ENCODE results near the gene MLC1. TPM values are rescaled to one million over a fixed set of nuclear protein-coding genes. Genes with fewer than 3 reads are reported as not detected.

The MLC1 gene
- polyA plus RNA-seq, 3 donors: 0.67 to 1.1 (median 0.82) TPM

DNA sequence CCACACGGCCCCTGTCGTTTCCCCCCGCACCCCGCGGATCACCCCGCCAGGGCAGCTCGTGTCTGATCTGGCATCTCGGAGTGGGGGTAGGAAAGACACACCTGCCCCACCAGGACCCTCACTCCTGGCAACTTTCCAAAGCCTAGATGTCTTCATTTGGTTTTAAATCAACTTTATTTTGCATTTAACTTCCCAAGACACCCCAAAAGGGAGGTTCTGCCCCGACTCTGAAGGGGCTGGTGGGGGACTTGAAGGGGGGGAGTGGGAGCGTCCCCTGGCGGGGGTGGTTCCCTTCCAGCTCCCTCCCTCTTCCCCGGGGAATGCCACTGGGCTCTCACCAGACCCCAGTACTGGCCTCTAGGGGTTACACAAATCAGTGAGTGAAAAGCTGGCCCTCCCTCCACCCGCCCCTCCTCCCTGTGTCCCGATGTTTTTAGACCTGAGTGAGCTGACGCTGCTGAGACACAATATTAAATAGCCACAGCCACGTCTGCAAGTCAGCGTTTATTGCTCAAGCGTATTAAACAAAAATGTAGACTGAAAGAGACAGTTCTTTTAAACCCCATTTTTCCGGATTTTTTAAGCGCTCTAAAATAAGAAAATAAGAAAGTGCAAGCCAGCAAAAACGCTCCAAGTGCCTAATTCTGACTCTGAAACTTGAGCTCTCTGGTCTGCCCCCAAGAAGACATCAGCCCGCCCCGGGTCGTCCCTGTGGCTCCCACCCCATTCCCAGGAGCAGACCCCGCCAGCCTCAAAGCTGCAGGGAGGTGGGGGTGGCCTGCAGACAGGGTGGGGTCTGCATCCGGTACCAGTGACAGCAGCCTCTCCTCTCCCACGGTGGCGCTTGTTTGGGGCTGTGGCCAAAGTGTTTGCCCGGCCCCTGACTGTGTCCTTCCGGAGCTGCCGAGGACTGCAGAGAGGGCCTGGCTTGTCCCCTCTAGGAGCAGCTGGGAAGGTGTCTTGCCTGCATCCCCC is 26.0 kb downstream of the MLC1 start:
- DNase-seq: peak; percentile 54

GRCh38 chr22:50058061-50058905 is 26.9 kb downstream of the MLC1 start, which contains the start of gene TTLL8:
TTLL8 (minus strand) TSS chr22:50058298.
- no peak for DNase-seq

- DNase-seq: no peak
Observed at GRCh38 chr22:50057278-50058060, 27.8 kb downstream of the MLC1 start.

- DNase-seq: no peak
Observed at GRCh38 chr22:50056214-50056972, 28.8 kb downstream of the MLC1 start.

DNA sequence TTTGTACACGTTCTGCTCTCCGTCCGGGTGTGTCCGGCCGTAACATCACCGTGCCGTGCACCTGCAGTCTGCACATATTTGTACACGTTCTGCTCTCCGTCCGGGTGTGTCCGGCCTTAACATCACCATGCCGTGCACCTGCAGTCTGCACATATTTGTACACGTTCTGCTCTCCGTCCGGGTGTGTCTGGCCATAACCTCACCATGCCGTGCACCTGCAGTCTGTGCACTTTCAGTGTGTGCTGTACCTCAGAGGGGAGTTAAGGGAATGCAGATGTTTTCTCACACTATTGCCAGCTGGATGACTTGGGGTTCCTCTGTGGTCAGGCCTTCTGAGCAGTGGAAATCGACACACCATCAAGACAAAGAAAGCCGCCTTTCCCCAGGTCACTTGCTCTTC is 31.4 kb downstream of the MLC1 start:
- no peak for DNase-seq

DNA sequence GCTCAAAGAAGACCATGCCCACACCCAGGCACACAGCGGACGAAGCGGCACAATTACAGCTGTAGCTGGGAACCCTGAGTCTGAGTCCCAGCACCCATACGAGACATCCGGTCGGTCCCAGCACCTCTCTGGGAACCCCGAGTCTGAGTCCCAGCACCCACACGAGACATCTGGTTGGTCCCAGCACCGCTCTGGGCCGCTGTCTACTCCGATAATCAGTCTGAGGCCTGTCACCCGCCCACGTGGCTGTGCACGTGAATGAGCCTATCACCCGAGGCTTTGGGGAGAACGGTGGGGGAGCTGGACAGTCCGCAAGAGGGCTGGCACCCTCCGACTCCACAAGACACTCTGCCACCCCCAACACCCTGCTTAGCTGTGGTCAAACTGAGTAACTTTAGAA is 33.3 kb downstream of the MLC1 start:
- DNase-seq: no peak

DNA sequence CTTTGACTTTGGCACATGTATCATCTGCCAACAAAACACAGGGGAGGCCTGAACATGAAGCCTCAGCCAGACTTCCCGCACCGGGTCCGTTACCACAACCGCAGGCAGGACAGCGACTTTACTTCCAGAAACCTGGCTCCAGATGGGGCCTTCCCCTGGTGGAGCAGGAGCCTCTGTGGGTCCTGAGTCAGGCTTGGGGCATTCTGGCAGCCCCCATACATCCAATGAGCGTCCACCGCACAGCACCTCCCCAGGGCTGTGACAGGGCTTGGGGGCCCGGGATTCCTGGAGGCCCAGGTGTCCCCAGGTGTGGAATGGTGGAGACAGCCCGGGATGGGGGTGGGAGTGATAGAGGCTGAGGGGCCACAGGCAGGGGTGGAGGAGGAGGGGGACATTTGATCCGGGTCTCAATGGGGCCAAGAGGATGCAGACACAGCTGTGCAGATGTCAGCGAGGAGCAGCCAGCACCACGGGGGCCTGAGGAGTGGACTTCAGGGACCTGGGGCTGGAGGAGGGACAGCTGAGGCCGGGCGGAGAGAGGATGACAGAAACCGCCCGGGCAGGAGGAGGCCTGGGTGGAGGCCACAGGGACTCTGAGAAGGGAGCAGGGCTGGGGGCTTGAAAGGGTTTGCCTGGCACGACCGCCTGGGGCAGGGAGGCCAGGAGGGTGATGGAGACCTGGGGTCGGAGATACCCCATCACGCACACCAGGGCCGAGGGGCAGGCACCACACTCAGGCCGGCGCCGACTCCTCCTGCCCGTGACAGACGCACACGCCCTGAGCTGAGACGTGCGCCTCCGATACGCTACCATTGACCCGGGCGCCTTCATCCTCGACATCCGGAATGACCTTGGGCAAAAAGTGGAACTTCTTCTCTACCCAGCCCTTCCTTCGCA is 35.7 kb downstream of the MLC1 start:
- no peak for DNase-seq

DNA sequence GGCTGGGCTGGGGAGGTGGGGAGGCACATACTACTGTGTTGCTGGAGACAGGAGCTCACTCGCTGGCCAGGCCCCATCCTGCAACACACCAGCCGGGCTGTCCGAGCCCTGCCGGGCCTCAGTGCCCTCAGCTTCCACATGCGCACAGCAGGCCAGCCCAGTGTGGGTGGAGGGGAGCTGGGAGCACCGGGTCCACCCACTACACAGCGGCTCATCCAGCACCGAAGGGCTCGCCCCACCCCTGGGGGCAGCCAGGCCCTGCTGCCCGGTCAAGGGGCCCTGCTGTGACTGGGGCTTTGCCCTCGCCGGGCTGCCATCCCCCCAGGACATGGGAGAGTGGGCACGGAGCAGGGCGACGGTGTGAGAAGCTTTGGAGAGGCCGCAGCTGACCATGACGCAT is 36.4 kb downstream of the MLC1 start:
- no peak for DNase-seq

- DNase-seq: no peak
Observed at GRCh38 chr22:50048061-50048765, 37.0 kb downstream of the MLC1 start.

DNA sequence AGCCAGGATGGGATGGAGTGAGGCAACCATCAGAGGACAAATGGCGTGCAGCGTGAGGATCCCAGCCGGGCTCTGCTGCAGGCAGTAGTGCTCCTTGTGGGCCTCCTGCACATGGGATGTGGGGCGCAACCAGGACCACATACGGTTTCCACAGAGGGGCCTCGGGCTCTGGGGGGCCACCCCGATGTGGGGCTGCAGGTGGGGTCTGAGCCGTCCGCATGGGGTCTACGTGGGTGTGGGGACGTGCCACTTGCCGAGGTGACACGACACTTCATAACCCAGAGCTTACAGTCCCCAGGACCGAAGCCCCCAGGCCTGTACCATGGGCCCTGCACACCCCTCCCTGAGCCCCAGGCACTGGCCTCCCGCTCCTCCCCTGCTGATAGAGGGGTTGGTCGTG is 37.9 kb downstream of the MLC1 start:
- no peak for DNase-seq

DNA sequence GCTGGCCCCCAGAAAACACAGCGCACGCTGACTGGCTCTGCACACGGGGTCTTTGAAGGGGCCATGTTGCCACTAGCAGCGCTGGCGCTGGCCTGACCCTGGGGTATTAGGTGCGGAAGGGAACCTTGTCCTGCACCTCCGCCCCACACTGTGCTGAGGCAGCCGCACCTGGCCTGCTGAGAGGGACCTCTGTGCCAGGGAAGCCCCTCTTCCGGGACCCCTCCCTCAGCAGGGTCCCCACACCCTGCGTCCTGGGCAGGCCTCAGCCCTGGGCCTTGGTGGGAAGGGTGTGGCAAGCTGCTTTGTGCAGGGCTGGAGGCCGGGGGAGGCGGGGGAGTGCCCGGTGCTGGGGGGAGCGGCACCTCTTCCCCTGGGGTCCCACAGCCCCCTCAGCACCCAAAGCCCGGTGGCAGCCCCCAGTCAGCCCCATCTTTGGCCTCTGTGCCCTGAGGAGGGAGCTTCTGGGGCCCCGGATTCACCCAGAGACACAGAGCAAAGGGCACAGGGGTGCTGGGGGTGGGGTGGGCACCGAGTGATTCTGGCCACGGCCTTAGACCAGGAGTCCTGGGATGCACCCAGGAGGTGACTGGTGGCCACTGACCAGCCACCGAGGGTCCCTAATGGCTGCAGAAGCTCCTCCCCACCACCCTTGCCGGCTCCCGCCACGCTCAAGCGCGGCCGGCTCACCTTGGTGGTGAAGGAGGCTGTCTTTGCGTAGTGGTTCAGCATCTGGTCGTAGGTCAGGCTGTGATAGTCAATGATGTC is 38.6 kb downstream of the MLC1 start:
- no peak for DNase-seq

DNA sequence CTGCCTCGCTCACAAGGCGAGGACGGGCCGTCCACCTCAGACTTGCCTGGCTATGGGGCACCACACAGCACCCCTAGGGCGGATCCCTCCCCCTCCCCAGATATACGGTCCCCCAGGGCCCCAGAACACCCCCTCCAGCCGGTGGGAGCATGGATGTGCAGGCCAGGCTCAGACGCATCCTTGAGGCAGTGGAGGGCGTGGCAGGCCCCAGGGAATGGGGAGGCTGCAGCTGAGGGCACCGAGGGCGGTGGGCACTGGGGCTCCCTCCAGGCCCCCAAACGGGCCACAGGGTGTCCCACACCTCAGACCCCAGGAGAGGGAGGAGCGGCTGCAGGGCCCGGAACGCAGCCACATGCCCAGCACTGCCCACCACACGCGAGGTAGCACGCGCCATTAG is 39.2 kb downstream of the MLC1 start:
- DNase-seq: no peak

GRCh38 chr22:50045211-50046018 is 39.8 kb downstream of the MLC1 start:
- DNase-seq: no peak

GRCh38 chr22:50044485-50045118 is 40.6 kb downstream of the MLC1 start:
- DNase-seq: no peak

DNA sequence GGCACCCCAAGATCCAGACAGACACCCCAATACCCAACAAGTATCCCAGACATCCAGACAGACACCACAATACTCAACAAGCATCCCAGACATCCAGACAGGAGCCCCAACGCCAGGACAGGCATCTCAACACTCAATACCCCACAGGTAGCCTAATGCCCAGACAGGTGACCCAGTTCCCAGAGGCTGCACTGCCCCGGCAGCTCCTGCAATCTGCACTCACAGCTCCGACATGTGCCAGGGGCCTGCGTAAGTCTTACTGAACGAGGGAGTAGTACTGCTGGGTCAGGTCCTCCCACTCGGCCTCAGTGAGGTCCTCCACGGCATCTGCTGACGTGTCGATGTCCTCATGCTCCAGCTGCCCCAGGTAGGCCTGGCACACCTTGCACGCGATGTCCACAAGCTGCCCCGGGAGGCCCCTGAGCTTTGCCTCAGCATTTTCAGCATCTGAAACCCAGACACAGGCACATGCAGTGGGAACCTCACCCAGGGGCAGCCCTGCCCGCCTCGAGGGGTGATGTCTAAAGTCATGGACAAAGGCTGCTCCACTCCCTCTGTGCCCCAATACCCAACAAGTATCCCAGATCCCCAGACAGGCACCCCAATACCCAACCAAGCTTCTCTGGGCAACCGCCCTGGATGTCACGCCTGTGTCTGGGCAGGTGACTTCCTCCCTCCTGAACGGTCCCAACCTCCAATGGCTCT is 43.7 kb downstream of the MLC1 start:
- DNase-seq: no peak

DNA sequence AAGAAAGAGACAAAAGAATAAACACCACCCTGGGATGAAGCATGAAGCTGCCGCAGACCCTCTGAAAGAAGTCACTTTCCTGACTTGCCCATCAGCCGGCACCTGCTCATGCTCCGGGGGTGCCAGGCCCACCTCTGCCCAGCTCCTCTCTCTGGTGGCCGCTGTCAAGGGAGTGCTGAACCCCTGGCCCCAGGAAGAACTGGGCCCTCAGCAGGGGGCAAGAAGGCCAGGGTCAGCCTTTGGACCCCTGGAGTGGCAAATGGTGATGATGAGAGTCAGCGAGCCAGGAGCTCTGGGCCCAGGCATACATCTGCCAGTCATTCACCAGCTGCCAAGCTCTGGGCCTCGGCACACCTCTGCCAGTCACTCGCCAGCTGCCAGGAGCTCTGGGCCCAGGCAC is 44.5 kb downstream of the MLC1 start:
- DNase-seq: no peak

All from renal pelvis (tissue), 4 donors.